Left hindlimb (tissue), 1 donor: ENCODE data around the gene TK1.
"Not testable (repeated sequence)": the region's sequence is repeated elsewhere in the genome, so short reads cannot be mapped to it uniquely, and the experiment has no call there.

Experiments used
- DNase-seq: peaks from one replicate; pipeline ENCODE4 v3.0.0-alpha.2; 2018

TK1 gene

GRCh38 chr17:78147315-78147998 lies 39.4 kb downstream of the TK1 start:
- no peak for DNase-seq

- no peak for DNase-seq
These were observed 40.0 kb downstream of the TK1 start for GRCh38 chr17:78146881-78147280.

- DNase-seq = no peak
These were observed 40.4 kb downstream of the TK1 start for GRCh38 chr17:78146471-78146869.

GRCh38 chr17:78144736-78145641 lies 41.9 kb downstream of the TK1 start:
- DNase-seq = no peak

GRCh38 chr17:78144147-78144719 lies 42.6 kb downstream of the TK1 start:
- DNase-seq = peak; percentile 77

- no peak for DNase-seq
These were observed 43.4 kb downstream of the TK1 start for GRCh38 chr17:78143214-78144146.

GRCh38 chr17:78142119-78142861 lies 44.6 kb downstream of the TK1 start:
- no peak for DNase-seq

GRCh38 chr17:78141437-78142118 lies 45.3 kb downstream of the TK1 start:
- DNase-seq = no peak

- DNase-seq = peak; percentile 83
These were observed 46.4 kb downstream of the TK1 start for GRCh38 chr17:78140169-78141051.

GRCh38 chr17:78139861-78140168 lies 47.0 kb downstream of the TK1 start:
- not testable (repeated sequence) for DNase-seq

- no peak for DNase-seq
These were observed 48.4 kb downstream of the TK1 start for GRCh38 chr17:78138204-78139060.

GRCh38 chr17:78137392-78138203 lies 49.3 kb downstream of the TK1 start:
- no peak for DNase-seq

GRCh38 chr17:78135858-78136500 lies 50.9 kb downstream of the TK1 start:
- no peak for DNase-seq

GRCh38 chr17:78134899-78135385 lies 51.9 kb downstream of the TK1 start:
- no peak for DNase-seq

GRCh38 chr17:78133971-78134898 lies 52.6 kb downstream of the TK1 start:
- no peak for DNase-seq

- DNase-seq = no peak
These were observed 53.5 kb downstream of the TK1 start for GRCh38 chr17:78133179-78133951.
